ENCODE measurements around the gene EME1. TPM values are rescaled to one million over a fixed set of nuclear protein-coding genes. Genes with fewer than 3 reads are reported as not detected.

Gene EME1
- total RNA-seq, 1 experiment from 2014 or later: 31.9 TPM

DNA sequence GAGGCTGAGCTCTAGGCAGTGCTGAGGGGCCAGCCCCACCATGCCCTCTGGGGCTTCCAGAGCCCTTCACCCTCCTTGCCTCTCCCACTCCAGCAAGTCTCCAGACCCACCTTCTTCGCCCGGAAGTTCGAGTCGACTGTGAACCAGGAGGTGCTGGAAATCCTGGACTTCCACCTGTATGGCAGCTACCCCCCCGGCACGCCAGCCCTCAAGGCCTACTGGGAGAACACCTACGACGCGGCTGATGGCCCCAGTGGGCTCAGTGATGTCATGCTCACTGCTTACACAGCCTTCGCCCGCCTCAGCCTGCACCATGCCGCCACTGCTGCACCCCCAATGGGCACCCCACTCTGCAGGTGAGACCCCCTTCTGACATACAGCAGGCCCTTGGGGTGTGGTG is 16.6 kb upstream of the EME1 start:
- intact Hi-C loops (cut with micrococcal nuclease; ENCODE audit: unreplicated experiment): no loop called here
- Histone ChIP-seq H3K4me3 (ENCODE audit: low read depth, low read length, poor library complexity, severe bottlenecking) (no peak overlapping the region), H3K27ac (ENCODE audit: low read depth, low read length, poor library complexity, severe bottlenecking) (no peak overlapping the region), H3K9me3 (ENCODE audit: low read depth, low read length, poor library complexity, severe bottlenecking) (no peaks in the 10 kb centered on the region), H3K36me3 (ENCODE audit: insufficient read depth, low read length, poor library complexity, severe bottlenecking) (peaks cover 39% of the 10 kb centered on the region), H3K4me1 (ENCODE audit: insufficient read depth, low read length, poor library complexity, severe bottlenecking) (no peaks in the 10 kb centered on the region), H3K27me3 (replicated peaks; ENCODE audit: insufficient read depth, low read depth, low read length, poor library complexity) (no peaks in the 10 kb centered on the region)
- TF ChIP-seq, protein P1, sequence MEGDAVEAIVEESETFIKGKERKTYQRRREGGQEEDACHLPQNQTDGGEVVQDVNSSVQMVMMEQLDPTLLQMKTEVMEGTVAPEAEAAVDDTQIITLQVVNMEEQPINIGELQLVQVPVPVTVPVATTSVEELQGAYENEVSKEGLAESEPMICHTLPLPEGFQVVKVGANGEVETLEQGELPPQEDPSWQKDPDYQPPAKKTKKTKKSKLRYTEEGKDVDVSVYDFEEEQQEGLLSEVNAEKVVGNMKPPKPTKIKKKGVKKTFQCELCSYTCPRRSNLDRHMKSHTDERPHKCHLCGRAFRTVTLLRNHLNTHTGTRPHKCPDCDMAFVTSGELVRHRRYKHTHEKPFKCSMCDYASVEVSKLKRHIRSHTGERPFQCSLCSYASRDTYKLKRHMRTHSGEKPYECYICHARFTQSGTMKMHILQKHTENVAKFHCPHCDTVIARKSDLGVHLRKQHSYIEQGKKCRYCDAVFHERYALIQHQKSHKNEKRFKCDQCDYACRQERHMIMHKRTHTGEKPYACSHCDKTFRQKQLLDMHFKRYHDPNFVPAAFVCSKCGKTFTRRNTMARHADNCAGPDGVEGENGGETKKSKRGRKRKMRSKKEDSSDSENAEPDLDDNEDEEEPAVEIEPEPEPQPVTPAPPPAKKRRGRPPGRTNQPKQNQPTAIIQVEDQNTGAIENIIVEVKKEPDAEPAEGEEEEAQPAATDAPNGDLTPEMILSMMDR (conservative IDR thresholded peaks at IDR 0.05; ENCODE audit: low read depth, low read length): no peak
- TF ChIP-seq EZH2 (IDR thresholded peaks at IDR 0.05; ENCODE audit: borderline replicate concordance, low read depth, low read length, poor library complexity, severe bottlenecking): no peak
- BruUV-seq (replicated peaks): no TSS peak
- DNase-seq (ENCODE audit: low spot score): no peak
- ChIA-PET POLR2A (ENCODE audit: low non-redundant PET) (no interaction called here), CTCF (no interaction called here)

DNA sequence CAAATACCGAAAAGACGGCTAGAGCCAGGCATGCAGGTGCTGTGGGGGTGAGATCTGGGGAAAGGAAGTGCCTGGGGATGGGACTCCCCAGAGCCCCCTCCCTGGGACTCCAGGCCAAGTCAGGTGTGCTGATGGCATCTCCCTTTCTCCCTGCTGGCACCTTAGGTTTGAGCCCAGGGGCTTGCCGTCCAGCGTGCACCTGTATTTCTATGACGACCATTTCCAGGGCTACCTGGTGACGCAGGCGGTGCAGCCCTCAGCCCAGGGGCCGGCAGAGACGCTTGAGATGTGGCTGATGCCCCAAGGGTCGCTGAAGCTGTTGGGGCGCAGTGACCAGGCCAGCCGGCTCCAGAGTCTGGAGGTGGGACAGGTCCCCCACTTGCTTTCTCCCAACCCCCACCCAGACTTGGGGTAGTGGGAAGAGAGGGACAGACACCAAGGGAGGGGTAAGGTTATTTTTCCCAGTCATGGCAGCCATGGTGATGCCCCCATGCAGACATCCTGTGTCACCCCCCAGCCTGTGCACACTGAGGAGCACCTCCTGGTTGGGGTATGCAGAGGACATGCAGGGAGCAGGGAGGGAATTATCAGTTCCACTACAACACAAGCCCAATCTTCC is 16.0 kb upstream of the EME1 start:
- intact Hi-C loops (cut with micrococcal nuclease; ENCODE audit: unreplicated experiment): no loop called here
- BruUV-seq (replicated peaks): no TSS peak
- CTCF ChIA-PET: no interaction called here
- Histone ChIP-seq H3K36me3 (ENCODE audit: insufficient read depth, low read length, poor library complexity, severe bottlenecking) (peaks cover 39% of the 10 kb centered on the region), H3K9me3 (ENCODE audit: low read depth, low read length, poor library complexity, severe bottlenecking) (no peaks in the 10 kb centered on the region), H3K4me1 (ENCODE audit: insufficient read depth, low read length, poor library complexity, severe bottlenecking) (no peaks in the 10 kb centered on the region), H3K27me3 (replicated peaks; ENCODE audit: insufficient read depth, low read depth, low read length, poor library complexity) (no peaks in the 10 kb centered on the region), H3K27ac (ENCODE audit: low read depth, low read length, poor library complexity, severe bottlenecking) (no peak overlapping the region), H3K4me3 (ENCODE audit: low read depth, low read length, poor library complexity, severe bottlenecking) (no peak overlapping the region)
- no peak for TF ChIP-seq EZH2 (IDR thresholded peaks at IDR 0.05; ENCODE audit: borderline replicate concordance, low read depth, low read length, poor library complexity, severe bottlenecking)
- TF ChIP-seq, protein P1 (conservative IDR thresholded peaks at IDR 0.05; ENCODE audit: low read depth, low read length): no peak
- POLR2A ChIA-PET (ENCODE audit: low non-redundant PET): no interaction called here
- no peak for DNase-seq (ENCODE audit: low spot score)

DNA sequence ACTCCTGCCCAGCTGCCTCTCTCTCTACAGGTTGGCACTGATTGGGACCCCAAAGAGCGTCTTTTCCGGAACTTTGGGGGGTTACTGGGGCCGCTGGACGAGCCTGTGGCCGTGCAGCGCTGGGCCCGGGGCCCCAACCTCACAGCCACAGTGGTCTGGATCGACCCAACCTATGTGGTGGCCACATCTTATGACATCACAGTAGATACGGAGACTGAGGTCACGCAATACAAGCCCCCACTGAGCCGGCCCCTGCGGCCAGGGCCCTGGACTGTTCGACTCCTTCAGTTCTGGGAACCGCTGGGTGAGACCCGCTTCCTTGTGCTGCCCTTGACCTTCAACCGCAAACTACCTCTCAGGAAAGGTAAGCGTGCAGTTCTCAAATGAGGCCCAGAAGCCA is 14.9 kb upstream of the EME1 start:
- ChIA-PET CTCF (no interaction called here), POLR2A (ENCODE audit: low non-redundant PET) (no interaction called here)
- Histone ChIP-seq H3K4me3 (ENCODE audit: low read depth, low read length, poor library complexity, severe bottlenecking) (no peak overlapping the region), H3K27ac (ENCODE audit: low read depth, low read length, poor library complexity, severe bottlenecking) (no peak overlapping the region), H3K9me3 (ENCODE audit: low read depth, low read length, poor library complexity, severe bottlenecking) (no peaks in the 10 kb centered on the region), H3K27me3 (replicated peaks; ENCODE audit: insufficient read depth, low read depth, low read length, poor library complexity) (no peaks in the 10 kb centered on the region), H3K36me3 (ENCODE audit: insufficient read depth, low read length, poor library complexity, severe bottlenecking) (peaks cover 39% of the 10 kb centered on the region), H3K4me1 (ENCODE audit: insufficient read depth, low read length, poor library complexity, severe bottlenecking) (no peaks in the 10 kb centered on the region)
- no TSS peak for BruUV-seq (replicated peaks)
- intact Hi-C loops (cut with micrococcal nuclease; ENCODE audit: unreplicated experiment): no loop called here
- TF ChIP-seq, protein P1 (conservative IDR thresholded peaks at IDR 0.05; ENCODE audit: low read depth, low read length): no peak
- no peak for DNase-seq (ENCODE audit: low spot score)

Measured in A673 (cell line).